IMR-90 (cell line): ENCODE data around the gene MLEC. TPM values are rescaled to one million over a fixed set of nuclear protein-coding genes. Genes with fewer than 3 reads are reported as not detected.
A peak's percentile ranks its signal among the peaks of the same experiment; 100 is the strongest.

Experiments
- ATAC-seq: fragments of 200-7000 bp; cut with Tn5 transposase; 2 replicates; pipeline ENCODE4 v1.9.1; 2020; ENCODE audit warnings: low read depth, mild to moderate bottlenecking, moderate library complexity
- BruUV-seq: library from RNA; stranded (reverse); fragments of 400-500 nt; replicated peaks from 2 replicates; lab custom pipeline; 2021; lab: Mats Ljungman, UMichigan
- CTCF ChIA-PET: fragments of 300-600 bp; formaldehyde crosslinking; extraction: SDS; loops from one replicate; lab custom pipeline; 2021; ENCODE audit warnings: antibody characterized with exemption; lab: Yijun Ruan, JAX
- POLR2A ChIA-PET: fragments of 300-600 bp; sonication (Branson Sonifier 250); formaldehyde crosslinking; loops from one replicate; lab custom pipeline; 2022; ENCODE audit warnings: antibody characterized with exemption; ENCODE audit not compliant: unreplicated experiment; lab: Charles Lee
- DNase-seq: peaks from one replicate; pipeline ENCODE4 v3.0.0; 2013
- H2AFZ ChIP-seq: replicated peaks from 2 replicates; pipeline ENCODE3; 2013; ENCODE audit warnings: low read length, mild to moderate bottlenecking; ENCODE audit not compliant: poor library complexity
- H2AK5ac ChIP-seq: 2 replicates; pipeline ENCODE4 v1.6.1; 2013; ENCODE audit warnings: low read depth, low read length, inconsistent platforms
- H2AK9ac ChIP-seq: replicated peaks from 2 replicates; pipeline ENCODE3; 2013; ENCODE audit warnings: mild to moderate bottlenecking, low read depth, low read length, moderate library complexity; ENCODE audit not compliant: poor library complexity
- H2BK120ac ChIP-seq: 2 replicates; pipeline ENCODE4 v1.6.1; 2013; ENCODE audit warnings: low read depth, low read length, inconsistent platforms
- H2BK15ac ChIP-seq: 3 replicates; pipeline ENCODE4 v1.6.1; 2013; ENCODE audit warnings: low read depth, low read length, inconsistent platforms
- H2BK20ac ChIP-seq: 2 replicates; pipeline ENCODE4 v1.6.1; 2013; ENCODE audit warnings: low read depth, mild to moderate bottlenecking, inconsistent platforms, low read length, moderate library complexity
- H2BK5ac ChIP-seq: 2 replicates; pipeline ENCODE4 v1.6.1; 2013; ENCODE audit warnings: mild to moderate bottlenecking, low read depth, low read length, inconsistent platforms; ENCODE audit not compliant: poor library complexity, severe bottlenecking
- H3K14ac ChIP-seq: replicated peaks from 2 replicates; pipeline ENCODE4 v1.6.1; 2013; ENCODE audit warnings: low read depth, low read length, inconsistent platforms
- H3K18ac ChIP-seq: 2 replicates; pipeline ENCODE4 v1.6.1; 2013; ENCODE audit warnings: low read depth, low read length, control low read depth
- H3K23ac ChIP-seq: 2 replicates; pipeline ENCODE4 v1.6.1; 2013; ENCODE audit warnings: low read depth, low read length, inconsistent platforms
- H3K27ac ChIP-seq: 2 replicates; pipeline ENCODE4 v1.5.1; 2013; ENCODE audit warnings: mild to moderate bottlenecking, control low read depth, low read length; ENCODE audit not compliant: insufficient read depth
- H3K27me3 ChIP-seq: 2 replicates; pipeline ENCODE4 v1.6.1; 2013; ENCODE audit warnings: low read length; ENCODE audit not compliant: control insufficient read depth, insufficient read depth
- H3K36me3 ChIP-seq: 2 replicates; pipeline ENCODE4 v1.6.1; 2013; ENCODE audit warnings: low read length, mixed read lengths; ENCODE audit not compliant: control insufficient read depth, insufficient read depth
- H3K4ac ChIP-seq: 2 replicates; pipeline ENCODE4 v1.6.1; 2013; ENCODE audit warnings: low read depth, low read length, inconsistent platforms
- H3K4me1 ChIP-seq: 2 replicates; pipeline ENCODE4 v1.6.1; 2013; ENCODE audit warnings: low read length, mixed read lengths; ENCODE audit not compliant: control insufficient read depth, insufficient read depth
- H3K4me2 ChIP-seq: 2 replicates; pipeline ENCODE4 v1.6.1; 2013; ENCODE audit warnings: low read depth, mild to moderate bottlenecking, control low read depth, low read length, moderate library complexity
- H3K4me3 ChIP-seq: 2 replicates; pipeline ENCODE4 v1.5.1; 2013; ENCODE audit warnings: low read depth, mild to moderate bottlenecking, control low read depth, low read length, moderate library complexity; ENCODE audit not compliant: insufficient read depth
- H3K56ac ChIP-seq: 2 replicates; pipeline ENCODE4 v1.6.1; 2013; ENCODE audit warnings: low read length, inconsistent platforms; ENCODE audit not compliant: insufficient read depth; ENCODE audit errors: extremely low read depth
- H3K79me1 ChIP-seq, 2 experiments: 2 replicates each; pipeline ENCODE4 v1.6.1; 2013; ENCODE audit warnings: low read length in 2 of 2, inconsistent platforms in 1 of 2, low read depth in 1 of 2
- H3K9ac ChIP-seq: 2 replicates; pipeline ENCODE4 v1.6.1; 2013; ENCODE audit warnings: low read depth, low read length, control low read depth
- H3K9me1 ChIP-seq: 2 replicates; pipeline ENCODE4 v1.6.1; 2013; ENCODE audit warnings: low read length, inconsistent platforms; ENCODE audit not compliant: insufficient read depth
- H3K9me3 ChIP-seq: 2 replicates; pipeline ENCODE4 v1.6.1; 2013; ENCODE audit warnings: low read length; ENCODE audit not compliant: control insufficient read depth, insufficient read depth
- H4K20me1 ChIP-seq: 2 replicates; pipeline ENCODE4 v1.6.1; 2013; ENCODE audit warnings: low read length, inconsistent platforms; ENCODE audit not compliant: insufficient read depth
- H4K5ac ChIP-seq: 2 replicates; pipeline ENCODE4 v1.6.1; 2013; ENCODE audit warnings: mild to moderate bottlenecking, low read depth, low read length, control low read depth
- H4K8ac ChIP-seq, 2 experiments: 2 replicates each; pipeline ENCODE4 v1.6.1; 2013; ENCODE audit warnings: low read depth in 2 of 2, low read length in 2 of 2, control low read depth in 1 of 2, inconsistent platforms in 1 of 2
- H4K91ac ChIP-seq: 2 replicates; pipeline ENCODE4 v1.6.1; 2013; ENCODE audit warnings: low read depth, low read length, inconsistent platforms; ENCODE audit not compliant: insufficient read depth
- BHLHE40 ChIP-seq: fragments of 150-350 bp; IDR thresholded peaks from 2 replicates; pipeline ENCODE4 v1.6.1; 2016; ENCODE audit warnings: mild to moderate bottlenecking, low read depth, low read length
- CEBPB ChIP-seq: IDR thresholded peaks from 2 replicates; pipeline ENCODE4 v1.6.1; 2012; ENCODE audit warnings: low read depth, low read length, improper control_type of control experiment
- CHD1 ChIP-seq: IDR thresholded peaks from 2 replicates; pipeline ENCODE4 v1.6.1; 2012; ENCODE audit warnings: low read depth, low read length, improper control_type of control experiment
- CTCF ChIP-seq: conservative IDR thresholded peaks from 2 replicates; pipeline ENCODE4 v1.5.1; 2012; ENCODE audit warnings: mild to moderate bottlenecking, low read depth, low read length, improper control_type of control experiment
- FOS ChIP-seq: fragments of 150-350 bp; IDR thresholded peaks from 2 replicates; pipeline ENCODE4 v1.6.1; 2016; ENCODE audit warnings: low read depth, low read length
- MAFK ChIP-seq: IDR thresholded peaks from 2 replicates; pipeline ENCODE4 v1.6.1; 2012; ENCODE audit warnings: low read depth, low read length, improper control_type of control experiment
- MXI1 ChIP-seq: IDR thresholded peaks from 2 replicates; pipeline ENCODE4 v1.6.1; 2012; ENCODE audit warnings: low read depth, mild to moderate bottlenecking, low read length, moderate library complexity, borderline replicate concordance
- NFE2L2 ChIP-seq: fragments of 150-350 bp; IDR thresholded peaks from 2 replicates; pipeline ENCODE4 v1.6.1; 2016; ENCODE audit warnings: low read depth, mild to moderate bottlenecking, low read length
- RAD21 ChIP-seq: IDR thresholded peaks from 2 replicates; pipeline ENCODE4 v1.6.1; 2012; ENCODE audit warnings: low read length, improper control_type of control experiment
- RFX5 ChIP-seq: IDR thresholded peaks from 2 replicates; pipeline ENCODE4 v1.8.0; 2012; ENCODE audit warnings: low read depth, mild to moderate bottlenecking, low read length, moderate library complexity
- SMC3 ChIP-seq: fragments of 150-350 bp; IDR thresholded peaks from 2 replicates; pipeline ENCODE4 v1.6.1; 2016; ENCODE audit warnings: low read depth, mild to moderate bottlenecking, antibody characterized with exemption, low read length, moderate library complexity
- WGBS, 2 experiments: methylation state at CpG; one replicate each; pipeline versions ENCODE4 v1.1.5 to v1.1.7; 2013; ENCODE audit warnings: missing lambda C conversion rate in 2 of 2; ENCODE audit not compliant: insufficient read length in 1 of 2; ENCODE audit errors: extremely low coverage in 2 of 2; 5-methylcytosine and 5-hydroxymethylcytosine counted together
- dilution Hi-C: fragments of 300-500 bp; cut with HindIII; formaldehyde crosslinking; loops from one replicate; pipeline ENCODE4 v1.14.3; 2018; ENCODE audit warnings: low sequenced_read_pairs; ENCODE audit not compliant: unreplicated experiment
- in situ Hi-C: fragments of 300-500 bp; cut with MboI; formaldehyde crosslinking; loops from 3 replicates; pipeline ENCODE4 v1.14.3; 2019; ENCODE audit warnings: low sequenced_read_pairs, inconsistent platforms, mixed read lengths
- intact Hi-C: fragments of 100-400 bp; cut with micrococcal nuclease; formaldehyde crosslinking; loops from 2 replicates; pipeline ENCODE4 v1.10.0; 2022
- polyA plus RNA-seq, 3 experiments: library from polyadenylated mRNA; depleted of rRNA; stranded (reverse); fragments of >200 nt; gene quantifications; 2 replicates each; pipeline ENCODE4 v1.2.3, GENCODE V29; 2012; ENCODE audit warnings: low replicate concordance in 1 of 3
- total RNA-seq: library from RNA; depleted of rRNA; stranded (reverse); fragments of >200 nt; gene quantifications from 2 replicates; pipeline ENCODE4 v1.2.3, GENCODE V29; 2012
- TF ChIP-seq, protein P1 (sequence below): fragments of 150-350 bp; IDR thresholded peaks from 2 replicates; pipeline ENCODE4 v1.6.1; 2017; ENCODE audit warnings: mild to moderate bottlenecking, antibody characterized with exemption, low read length, low read depth

MLEC gene
- total and polyA plus RNA-seq, 2 of the 4 experiments (the other 2 are of a cell fraction) = 44.1 to 137 TPM

DNA sequence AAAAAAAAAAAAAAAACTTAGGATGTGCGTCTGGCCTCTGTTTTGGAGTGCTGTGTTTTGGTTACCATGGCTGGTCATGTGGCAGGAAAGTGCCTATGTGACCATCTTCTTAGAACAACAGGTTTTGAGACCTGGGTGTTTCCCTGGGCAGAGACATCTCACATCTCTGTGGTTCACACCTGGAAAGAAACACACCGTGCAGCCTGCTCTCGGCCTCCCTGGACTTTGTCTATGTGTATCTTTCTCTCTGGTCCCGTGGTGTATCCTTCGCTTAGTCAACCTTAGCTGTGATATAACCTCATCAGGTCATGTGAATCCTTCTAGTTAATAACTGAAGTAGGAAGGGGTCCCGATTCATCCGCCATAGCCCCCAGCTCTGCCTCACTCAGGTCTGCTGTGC lies 61.3 kb downstream of the MLEC start:
- no peak overlapping the region for H2BK120ac ChIP-seq
- H2BK20ac ChIP-seq = no peak overlapping the region
- no peaks in the 10 kb centered on the region for H3K36me3 ChIP-seq
- H3K27ac ChIP-seq = no peak overlapping the region
- ChIA-PET CTCF (no interaction called here), POLR2A (no interaction called here)
- no peak overlapping the region for H3K4ac ChIP-seq
- H2BK15ac ChIP-seq = no peak overlapping the region
- no peaks in the 10 kb centered on the region for H3K4me1 ChIP-seq
- TF ChIP-seq, protein P1, sequence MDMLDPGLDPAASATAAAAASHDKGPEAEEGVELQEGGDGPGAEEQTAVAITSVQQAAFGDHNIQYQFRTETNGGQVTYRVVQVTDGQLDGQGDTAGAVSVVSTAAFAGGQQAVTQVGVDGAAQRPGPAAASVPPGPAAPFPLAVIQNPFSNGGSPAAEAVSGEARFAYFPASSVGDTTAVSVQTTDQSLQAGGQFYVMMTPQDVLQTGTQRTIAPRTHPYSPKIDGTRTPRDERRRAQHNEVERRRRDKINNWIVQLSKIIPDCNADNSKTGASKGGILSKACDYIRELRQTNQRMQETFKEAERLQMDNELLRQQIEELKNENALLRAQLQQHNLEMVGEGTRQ = no peak
- TF ChIP-seq RFX5 (no peak), SMC3 (no peak), MXI1 (no peak), MAFK (no peak), RAD21 (no peak), CHD1 (no peak), NFE2L2 (no peak), BHLHE40 (no peak), CTCF (no peak), FOS (no peak), CEBPB (no peak)
- no peak overlapping the region for H3K23ac ChIP-seq
- no peak overlapping the region for H2AK9ac ChIP-seq
- H3K14ac ChIP-seq = no peak overlapping the region
- H4K20me1 ChIP-seq = no peaks in the 10 kb centered on the region; the same call in 1 of the 2 replicates
- no TSS peak for BruUV-seq
- H4K5ac ChIP-seq = no peak overlapping the region
- H4K8ac ChIP-seq = no peak overlapping the region
- H3K4me3 ChIP-seq = no peak overlapping the region
- no peak for DNase-seq
- no peak overlapping the region for H4K91ac ChIP-seq
- H3K79me1 ChIP-seq = no peaks in the 10 kb centered on the region
- H3K4me2 ChIP-seq = no peak overlapping the region
- WGBS, 2 experiments = no CpG with 5 or more reads among the region's 7 CpGs
- H2AK5ac ChIP-seq = no peak overlapping the region
- dilution Hi-C loops = no loop called here
- no peak overlapping the region for H3K9ac ChIP-seq
- no peak overlapping the region for H2BK5ac ChIP-seq
- in situ Hi-C loops = no loop called here
- H3K56ac ChIP-seq = no peak overlapping the region
- H3K9me3 ChIP-seq = no peaks in the 10 kb centered on the region
- peaks cover 6% of the 10 kb centered on the region; the same call in 1 of the 2 replicates for H3K27me3 ChIP-seq
- intact Hi-C loops = no loop called here
- peak overlapping the region; percentile 43 for H2AFZ ChIP-seq
- no peaks in the 10 kb centered on the region for H3K9me1 ChIP-seq
- H3K18ac ChIP-seq = no peak overlapping the region
- ATAC-seq = no peak
